Measurements from ENCODE around the gene CFAP210. TPM values are rescaled to one million over a fixed set of nuclear protein-coding genes. Genes with fewer than 3 reads are reported as not detected.
"Not testable (repeated sequence)": the region's sequence is repeated elsewhere in the genome, so short reads cannot be mapped to it uniquely, and the experiment has no call there.

Gene CFAP210
- total and polyA plus RNA-seq, 5 experiments from 2014 or later, result not detected

DNA sequence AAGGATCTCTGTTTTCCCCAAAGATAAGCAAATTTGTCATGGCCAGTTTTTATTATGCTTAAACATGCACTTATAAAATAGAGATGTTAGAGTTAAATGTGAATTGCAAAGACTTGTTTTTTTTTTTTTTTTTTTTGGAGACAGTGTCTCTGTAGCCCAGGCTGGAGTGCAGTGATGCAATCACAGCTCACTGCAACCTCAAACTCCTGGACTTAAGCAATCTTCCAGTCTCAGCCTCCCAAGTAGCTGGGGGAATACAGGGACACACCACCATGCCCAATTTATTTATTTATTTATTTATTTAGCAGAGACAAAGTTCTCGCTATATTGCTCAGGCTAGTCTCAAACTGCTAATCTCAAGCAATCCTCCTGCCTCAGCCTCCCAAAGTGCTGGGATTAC is 15.1 kb upstream of the CFAP210 start:
- Mint-ChIP-seq H3K9me3 (peaks cover 0 to 7% (median 3%) of the 10 kb centered on the region in 9 donors), H3K4me1 (peaks cover 0 to 2% (median 0%) of the 10 kb centered on the region in 4 donors), H3K36me3 (peaks cover 2 to 12% (median 7%) of the 10 kb centered on the region in 3 donors), H3K4me3 (no peak overlapping the region), H3K27ac (no peak overlapping the region), H3K27me3 (no peaks in the 10 kb centered on the region)
- POLR2A ChIA-PET, result no interaction called here
- ATAC-seq (no peak), DNase-seq (no peak)

DNA sequence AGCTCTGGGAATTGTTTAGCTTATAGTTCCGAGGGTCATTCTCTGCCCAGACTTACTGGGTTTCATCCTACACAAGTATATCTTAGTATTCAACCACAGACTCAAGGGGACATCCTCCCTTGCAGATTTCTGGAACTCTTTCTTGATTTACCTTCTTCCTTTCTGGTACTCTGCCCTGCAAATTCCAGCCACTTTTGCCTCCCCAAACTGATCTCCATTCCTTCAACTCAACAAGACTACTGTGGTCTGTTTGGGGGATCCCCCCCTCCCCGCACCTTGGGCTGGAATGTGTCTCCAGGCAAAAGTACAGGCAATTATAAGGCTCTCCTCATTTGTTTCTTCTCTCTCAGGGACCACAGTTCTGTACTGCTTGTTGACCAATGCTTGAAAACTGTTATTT is 13.4 kb upstream of the CFAP210 start:
- H3K27ac Mint-ChIP-seq, result no peak overlapping the region
- H3K4me1 Mint-ChIP-seq, result peaks cover 0 to 2% (median 0%) of the 10 kb centered on the region in 4 donors
- POLR2A ChIA-PET, result no interaction called here
- peaks cover 0 to 7% (median 3%) of the 10 kb centered on the region in 9 donors for H3K9me3 Mint-ChIP-seq
- no peak overlapping the region for H3K4me3 Mint-ChIP-seq
- DNase-seq (no peak), ATAC-seq (no peak)
- peaks cover 2 to 12% (median 7%) of the 10 kb centered on the region in 3 donors for H3K36me3 Mint-ChIP-seq
- H3K27me3 Mint-ChIP-seq, result no peaks in the 10 kb centered on the region

DNA sequence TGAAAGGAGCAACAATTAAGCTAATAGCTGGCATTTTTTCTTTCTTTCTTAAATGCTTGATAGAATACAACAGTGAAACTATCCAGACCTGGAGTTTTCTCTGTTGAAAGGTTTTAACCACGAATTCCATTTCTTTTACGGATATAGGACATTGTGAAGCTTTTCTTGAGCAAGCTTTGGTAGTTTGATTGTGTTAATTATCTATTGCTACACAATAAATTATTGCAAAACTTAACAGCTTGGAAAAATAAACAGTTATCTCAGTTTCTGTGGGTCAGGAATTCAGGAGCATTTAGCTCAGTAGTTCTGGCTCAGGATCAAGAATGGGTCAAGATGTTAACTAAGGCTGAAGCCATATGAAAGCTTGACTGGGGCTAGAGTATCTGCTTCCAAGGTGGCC is 11.7 kb upstream of the CFAP210 start:
- no peak overlapping the region for H3K4me3 Mint-ChIP-seq
- ATAC-seq, result no peak
- no peaks in the 10 kb centered on the region for H3K27me3 Mint-ChIP-seq
- DNase-seq, result no peak
- H3K4me1 Mint-ChIP-seq, result peaks cover 0 to 2% (median 0%) of the 10 kb centered on the region in 4 donors
- H3K9me3 Mint-ChIP-seq, result no peaks in the 10 kb centered on the region
- H3K36me3 Mint-ChIP-seq, result peaks cover 0 to 17% (median 15%) of the 10 kb centered on the region in 3 donors
- no peak overlapping the region for H3K27ac Mint-ChIP-seq
- POLR2A ChIA-PET, result no interaction called here

- H3K27me3 Mint-ChIP-seq, result no peaks in the 10 kb centered on the region
- no peak for ATAC-seq
- POLR2A ChIA-PET, result no interaction called here
Measured at GRCh38 chr2:169704160-169704708, 10.0 kb upstream of the CFAP210 start.

DNA sequence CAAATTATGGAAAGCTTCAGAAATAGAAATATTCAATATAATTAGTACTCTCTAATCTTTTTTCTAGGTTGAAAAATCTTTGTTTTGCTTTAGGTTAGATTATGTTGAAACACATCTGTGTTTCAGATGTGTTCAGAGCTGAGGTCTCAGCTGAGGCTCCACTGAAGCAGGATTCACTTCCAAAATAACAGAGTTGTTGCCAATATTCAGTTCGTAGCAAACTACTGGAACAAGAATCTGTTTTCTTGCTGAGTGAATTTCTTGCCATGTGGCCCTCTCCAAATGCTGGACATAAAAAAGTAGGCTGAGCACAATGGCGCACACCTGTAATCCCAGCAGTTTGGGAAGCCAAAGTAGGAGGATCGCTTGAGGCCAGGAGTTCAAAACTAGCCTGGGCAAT is 8.8 kb upstream of the CFAP210 start:
- ATAC-seq (no peak), DNase-seq (no peak)
- H3K9me3 Mint-ChIP-seq, result no peaks in the 10 kb centered on the region
- H3K4me3 Mint-ChIP-seq, result no peak overlapping the region
- H3K27ac Mint-ChIP-seq, result no peak overlapping the region
- no peaks in the 10 kb centered on the region for H3K27me3 Mint-ChIP-seq
- POLR2A ChIA-PET, result interaction anchor here (0.5 kb wide), 1 partner anchor 96 kb away, joined by 4 read pairs; the partner anchor contains the start of gene SSB
- peaks cover 0 to 9% (median 4%) of the 10 kb centered on the region in 4 donors for H3K4me1 Mint-ChIP-seq
- H3K36me3 Mint-ChIP-seq, result peaks cover 0 to 33% (median 23%) of the 10 kb centered on the region in 3 donors

More at GRCh38 chr2:169704160-169704708, 10.0 kb upstream of the CFAP210 start:
- H3K27ac Mint-ChIP-seq, result no peak overlapping the region
- DNase-seq, result no peak
- H3K36me3 Mint-ChIP-seq, result peaks cover 0 to 27% (median 19%) of the 10 kb centered on the region in 3 donors
- H3K4me3 Mint-ChIP-seq, result no peak overlapping the region
- peaks cover 0 to 6% (median 3%) of the 10 kb centered on the region in 4 donors for H3K4me1 Mint-ChIP-seq
- no peaks in the 10 kb centered on the region for H3K9me3 Mint-ChIP-seq

GRCh38 chr2:169699173-169699572 is 5.0 kb upstream of the CFAP210 start:
- POLR2A ChIA-PET, result interaction anchor here (0.7 kb wide), 1 partner anchor 1249 kb away, joined by 12 read pairs; no protein-coding TSS in a partner anchor
- not testable (repeated sequence) for H3K27ac Mint-ChIP-seq, H3K4me3 Mint-ChIP-seq, H3K9me3 Mint-ChIP-seq, ATAC-seq, H3K27me3 Mint-ChIP-seq, DNase-seq
- peaks cover 1 to 22% (median 14%) of the 10 kb centered on the region in 4 donors for H3K4me1 Mint-ChIP-seq
- H3K36me3 Mint-ChIP-seq, result peaks cover 0 to 40% (median 21%) of the 10 kb centered on the region in 3 donors

GRCh38 chr2:169696381-169696780 is 2.2 kb upstream of the CFAP210 start:
- peaks cover 5 to 32% (median 16%) of the 10 kb centered on the region in 3 donors for H3K36me3 Mint-ChIP-seq
- DNase-seq, result no peak
- H3K27me3 Mint-ChIP-seq, result peaks cover 0 to 6% (median 0%) of the 10 kb centered on the region in 5 donors
- no peak overlapping the region for H3K4me3 Mint-ChIP-seq
- POLR2A ChIA-PET, result no interaction called here
- no peak for ATAC-seq
- peaks cover 7 to 30% (median 23%) of the 10 kb centered on the region in 4 donors for H3K4me1 Mint-ChIP-seq
- H3K9me3 Mint-ChIP-seq, result peaks cover 0 to 8% (median 6%) of the 10 kb centered on the region in 9 donors
- peak overlapping the region in 1 of 10 donors; percentile 12 for H3K27ac Mint-ChIP-seq

- POLR2A ChIA-PET, result interaction anchor here (1.0 kb wide), 2 partner anchors 104 to 110 kb away, joined by 3 to 5 read pairs; partner anchors contain the start of genes PPIG and SSB
- H3K36me3 Mint-ChIP-seq, result peaks cover 13 to 22% (median 16%) of the 10 kb centered on the region in 3 donors
- peak overlapping the region; percentile 83 to 97 (median 91) for H3K4me3 Mint-ChIP-seq
- H3K27ac Mint-ChIP-seq, result peak overlapping the region; percentile 84 to 100 (median 99)
- DNase-seq (no peak), ATAC-seq (no peak)
- peaks cover 7 to 29% (median 23%) of the 10 kb centered on the region in 4 donors for H3K4me1 Mint-ChIP-seq
- H3K27me3 Mint-ChIP-seq, result peaks cover 0 to 16% (median 2%) of the 10 kb centered on the region in 5 donors
- peaks cover 3 to 18% (median 12%) of the 10 kb centered on the region in 9 donors for H3K9me3 Mint-ChIP-seq
Measured at GRCh38 chr2:169694894-169695260, 672 bp upstream of the CFAP210 start.

DNA sequence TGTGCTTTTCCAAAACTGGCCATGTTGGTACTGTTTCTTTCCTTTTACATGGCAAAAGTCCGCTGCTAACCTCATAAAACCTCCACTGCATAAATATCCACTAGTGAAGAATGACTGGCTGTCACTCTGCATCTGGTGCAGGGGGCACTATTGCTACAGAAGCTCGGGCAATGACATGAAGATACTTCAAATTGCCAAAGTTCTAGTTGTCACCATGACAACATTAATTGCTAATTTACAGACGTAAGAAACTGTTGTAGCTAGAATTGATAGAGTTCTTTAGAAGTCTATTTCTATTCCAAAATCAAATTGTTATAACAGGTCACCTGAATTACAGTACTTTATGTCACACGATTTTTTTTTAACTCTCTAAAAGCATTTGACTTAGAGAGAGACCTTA is 845 bp downstream of the CFAP210 start:
- POLR2A ChIA-PET, result no interaction called here
- peaks cover 7 to 24% (median 20%) of the 10 kb centered on the region in 4 donors for H3K4me1 Mint-ChIP-seq
- ATAC-seq, result no peak

GRCh38 chr2:169692718-169693117 is 1.5 kb downstream of the CFAP210 start:
- POLR2A ChIA-PET, result no interaction called here
- peak in 1 of 10 donors; percentile 7 for DNase-seq
- ATAC-seq, result no peak
- Mint-ChIP-seq H3K9me3 (peaks cover 6 to 28% (median 23%) of the 10 kb centered on the region in 9 donors), H3K4me1 (peaks cover 7 to 21% (median 20%) of the 10 kb centered on the region in 4 donors), H3K27ac (peak overlapping the region in 6 of 10 donors; percentile 19 to 100 (median 86)), H3K36me3 (peaks cover 8 to 21% (median 14%) of the 10 kb centered on the region in 3 donors), H3K4me3 (no peak overlapping the region), H3K27me3 (peaks cover 0 to 16% (median 4%) of the 10 kb centered on the region in 5 donors)

More for the DNA sequence above, 845 bp downstream of the CFAP210 start:
- DNase-seq, result peak in 6 of 10 donors; percentile 14 to 50 (median 38)
- Mint-ChIP-seq H3K27me3 (peaks cover 0 to 16% (median 4%) of the 10 kb centered on the region in 5 donors), H3K9me3 (peaks cover 6 to 26% (median 21%) of the 10 kb centered on the region in 9 donors), H3K36me3 (peaks cover 11 to 18% (median 14%) of the 10 kb centered on the region in 3 donors), H3K27ac (peak overlapping the region; percentile 91 to 100 (median 99)), H3K4me3 (peak overlapping the region; percentile 83 to 97 (median 91))

DNA sequence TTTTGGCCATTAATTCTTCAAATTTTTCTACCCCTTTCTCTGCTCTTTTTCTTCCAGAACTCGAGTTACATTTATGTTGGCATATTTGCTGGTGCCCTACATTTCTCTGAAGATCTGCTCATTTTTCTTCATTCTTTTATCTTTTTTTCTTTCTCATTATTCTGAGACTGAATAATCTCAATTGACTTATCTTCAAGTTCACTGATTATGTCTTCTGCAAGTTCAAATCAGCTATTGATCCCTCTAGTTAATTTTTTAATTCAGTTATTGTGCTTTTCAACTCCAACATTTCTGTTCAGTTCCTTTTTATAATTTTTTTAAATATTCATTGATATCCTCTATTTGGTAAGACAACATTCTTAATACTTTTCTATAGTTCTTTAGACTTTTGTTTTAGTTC is 3.2 kb downstream of the CFAP210 start:
- POLR2A ChIA-PET, result no interaction called here
- no peak overlapping the region for H3K4me3 Mint-ChIP-seq
- no peak for ATAC-seq
- H3K36me3 Mint-ChIP-seq, result peaks cover 0 to 21% (median 14%) of the 10 kb centered on the region in 3 donors
- H3K27me3 Mint-ChIP-seq, result peaks cover 0 to 16% (median 4%) of the 10 kb centered on the region in 5 donors
- H3K9me3 Mint-ChIP-seq, result peaks cover 6 to 28% (median 23%) of the 10 kb centered on the region in 9 donors
- H3K4me1 Mint-ChIP-seq, result peaks cover 7 to 21% (median 19%) of the 10 kb centered on the region in 4 donors
- H3K27ac Mint-ChIP-seq, result peak overlapping the region in 1 of 10 donors; percentile 87
- no peak for DNase-seq

GRCh38 chr2:169687943-169688342 is 6.3 kb downstream of the CFAP210 start:
- H3K36me3 Mint-ChIP-seq, result peaks cover 0 to 21% (median 14%) of the 10 kb centered on the region in 3 donors
- POLR2A ChIA-PET, H3K27ac Mint-ChIP-seq, DNase-seq, H3K4me3 Mint-ChIP-seq, ATAC-seq: not testable (repeated sequence)
- H3K27me3 Mint-ChIP-seq, result peaks cover 0 to 16% (median 4%) of the 10 kb centered on the region in 5 donors
- peaks cover 6 to 28% (median 23%) of the 10 kb centered on the region in 9 donors for H3K9me3 Mint-ChIP-seq
- peaks cover 0 to 10% (median 0%) of the 10 kb centered on the region in 4 donors for H3K4me1 Mint-ChIP-seq

DNA sequence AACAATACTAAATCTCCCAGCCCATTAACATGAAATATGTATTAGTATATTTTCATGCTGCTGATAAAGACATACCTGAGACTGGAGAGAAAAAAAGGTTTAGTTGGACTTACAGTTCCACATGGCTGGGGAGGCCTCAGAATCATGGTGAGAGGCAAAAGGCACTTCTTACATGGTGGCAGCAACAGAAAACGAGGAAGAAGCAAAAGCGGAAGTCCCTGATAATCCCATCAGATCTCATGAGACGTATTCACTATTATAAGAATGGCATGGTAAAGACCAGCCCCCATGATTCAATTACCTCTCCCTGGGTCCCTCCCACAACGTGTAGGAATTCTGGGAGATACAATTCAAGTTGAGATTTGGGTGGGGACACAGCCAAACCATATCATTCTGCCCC is 7.4 kb downstream of the CFAP210 start:
- not testable (repeated sequence) for H3K4me3 Mint-ChIP-seq
- peaks cover 0 to 14% (median 4%) of the 10 kb centered on the region in 5 donors for H3K27me3 Mint-ChIP-seq

More for the DNA sequence above, 7.4 kb downstream of the CFAP210 start:
- POLR2A ChIA-PET, DNase-seq, H3K27ac Mint-ChIP-seq, ATAC-seq: not testable (repeated sequence)
- H3K9me3 Mint-ChIP-seq, result peaks cover 6 to 28% (median 23%) of the 10 kb centered on the region in 9 donors
- H3K4me1 Mint-ChIP-seq, result peaks cover 0 to 15% (median 0%) of the 10 kb centered on the region in 4 donors
- H3K36me3 Mint-ChIP-seq, result peaks cover 0 to 20% (median 14%) of the 10 kb centered on the region in 3 donors

All from naive thymus-derived CD8-positive, alpha-beta T cell (primary cell).